Retinal pigment epithelial cell (primary cell): ENCODE data around the gene MBNL2.
A peak's percentile ranks its signal among the peaks of the same experiment; 100 is the strongest.

ENCODE experiments used
- DNase-seq: peaks from one replicate; pipeline ENCODE4 v3.0.0-alpha.2; 2010; ENCODE audit warnings: low read depth
- H3K4me3 ChIP-seq: 2 replicates; pipeline ENCODE4 v1.5.1; 2011; ENCODE audit warnings: mild to moderate bottlenecking, low read length, control low read depth, moderate library complexity
- CTCF ChIP-seq: conservative IDR thresholded peaks from 2 replicates; pipeline ENCODE4 v1.5.1; 2011; ENCODE audit warnings: low read depth, low read length, control low read depth, inconsistent platforms

MBNL2 gene

GRCh38 chr13:97307882-97308624, 85.9 kb downstream of the MBNL2 start:
- TF ChIP-seq CTCF: no peak
- H3K4me3 ChIP-seq: no peak overlapping the region
- DNase-seq: peak; percentile 60

- no peak overlapping the region for H3K4me3 ChIP-seq
- no peak for DNase-seq
- TF ChIP-seq CTCF: no peak
These were observed 86.7 kb downstream of the MBNL2 start for GRCh38 chr13:97308735-97309429.

- no peak overlapping the region for H3K4me3 ChIP-seq
- no peak for DNase-seq
- no peak for TF ChIP-seq CTCF
These were observed 88.8 kb downstream of the MBNL2 start for GRCh38 chr13:97310809-97311436.

- H3K4me3 ChIP-seq: no peak overlapping the region
- no peak for DNase-seq
- no peak for TF ChIP-seq CTCF
These were observed 89.8 kb downstream of the MBNL2 start for GRCh38 chr13:97311956-97312355.

- no peak overlapping the region for H3K4me3 ChIP-seq
- TF ChIP-seq CTCF: no peak
- no peak for DNase-seq
These were observed 91.6 kb downstream of the MBNL2 start for GRCh38 chr13:97313551-97314260.

- TF ChIP-seq CTCF: no peak
- DNase-seq: no peak
- H3K4me3 ChIP-seq: no peak overlapping the region
These were observed 94.3 kb downstream of the MBNL2 start for GRCh38 chr13:97316390-97316789.
